ENCODE data around the gene CMTM1. TPM values are rescaled to one million over a fixed set of nuclear protein-coding genes. Genes with fewer than 3 reads are reported as not detected.

Gene CMTM1
- total and polyA plus RNA-seq, 2 donors (not counting 3 experiments of a cell fraction or from before 2014, with no cell fraction given), result 3.0 to 12.3 TPM

- no TSS peak for BruUV-seq (replicated peaks)
- DNase-seq (ENCODE audit: low read depth, low spot score) (no peak), FAIRE-seq (no peak)
- Histone ChIP-seq H4K20me1 (replicated peaks; ENCODE audit: control insufficient read depth, extremely low read depth, insufficient read depth, low read length) (no peaks in the 10 kb centered on the region), H2AFZ (ENCODE audit: low read depth, low read length) (no peak overlapping the region), H3K4me2 (ENCODE audit: insufficient read depth, low read length) (no peak overlapping the region), H3K4me1 (ENCODE audit: control insufficient read depth, extremely low read depth, insufficient read depth, low read length) (peaks cover 5% of the 10 kb centered on the region), H3K9me1 (replicated peaks; ENCODE audit: control insufficient read depth, extremely low read depth, insufficient read depth, low read length) (no peaks in the 10 kb centered on the region), H3K4me3 (replicated peaks in 1 of 3; ENCODE audit: insufficient read depth in 1 of 3, low read depth in 1 of 3, low read length in 3 of 3) (no peak overlapping the region), H3K9me3 (replicated peaks; ENCODE audit: control insufficient read depth, insufficient read depth, low read length) (no peaks in the 10 kb centered on the region), H3K27me3 (ENCODE audit: control insufficient read depth in 2 of 2, insufficient read depth in 2 of 2, low read length in 2 of 2) (peaks cover 0 to 13% of the 10 kb centered on the region in 2 experiments), H3K9ac (replicated peaks; ENCODE audit: extremely low read depth, insufficient read depth, low read length) (no peak overlapping the region), H3K27ac (ENCODE audit: insufficient read depth, low read depth, low read length) (no peak overlapping the region), H3K36me3 (ENCODE audit: control insufficient read depth in 2 of 2, extremely low read depth in 1 of 2, insufficient read depth in 2 of 2, low read length in 2 of 2) (no peaks in the 10 kb centered on the region), H3K79me2 (ENCODE audit: control insufficient read depth, insufficient read depth, low read length) (no peaks in the 10 kb centered on the region)
- ChIA-PET POLR2A (no interaction called here), CTCF (interaction anchor here (1.3 to 4.2 kb wide), 3 partner anchors 8 to 273 kb away, joined by 3 to 26 read pairs (median 5); no protein-coding TSS in a partner anchor)
- dilution Hi-C loops (cut with MboI; ENCODE audit: extremely low pct_ligation_motif_present, low sequenced_read_pairs) (no loop called here), intact Hi-C loops (cut with micrococcal nuclease) (no loop called here)
- TF ChIP-seq FOS (IDR thresholded peaks at IDR 0.05; ENCODE audit: borderline replicate concordance, insufficient read depth, low read length) (no peak), POLR2AphosphoS5 (IDR thresholded peaks at IDR 0.05; ENCODE audit: insufficient read depth, low read depth, low read length) (no peak), MYC (IDR thresholded peaks at IDR 0.05; ENCODE audit: low read depth, low read length) (no peak), POLR2A (IDR thresholded peaks at IDR 0.05; ENCODE audit: low read depth, low read length) (no peak), JUN (IDR thresholded peaks at IDR 0.05; ENCODE audit: borderline replicate concordance, insufficient read depth, insufficient read length, low read depth) (no peak), EZH2 (IDR thresholded peaks at IDR 0.05; ENCODE audit: borderline replicate concordance, low read depth, low read length, severe bottlenecking) (no peak)
Measured at GRCh38 chr16:66599726-66600125, 33.5 kb downstream of the CMTM1 start.

- no peak overlapping the region for H3K9ac ChIP-seq (replicated peaks; ENCODE audit: extremely low read depth, insufficient read depth, low read length)
- TF ChIP-seq GATA2 (IDR thresholded peaks at IDR 0.05; ENCODE audit: insufficient read depth, insufficient read length, low read depth, low read length) (no peak), POLR2AphosphoS5 (IDR thresholded peaks at IDR 0.05; ENCODE audit: insufficient read depth, low read depth, low read length) (no peak), MAX (IDR thresholded peaks at IDR 0.05; ENCODE audit: insufficient read depth, insufficient read length) (no peak), CTCF (IDR thresholded peaks at IDR 0.05; ENCODE audit: extremely low read depth in 1 of 2, insufficient read depth in 1 of 2, low read depth in 1 of 2, low read length in 2 of 2) (no peak), MYC (IDR thresholded peaks at IDR 0.05; ENCODE audit: low read depth, low read length) (no peak), FOS (IDR thresholded peaks at IDR 0.05; ENCODE audit: borderline replicate concordance, insufficient read depth, low read length) (no peak), EZH2 (IDR thresholded peaks at IDR 0.05; ENCODE audit: borderline replicate concordance, low read depth, low read length, severe bottlenecking) (no peak), POLR2A (IDR thresholded peaks at IDR 0.05; ENCODE audit: low read depth, low read length) (no peak), JUN (IDR thresholded peaks at IDR 0.05; ENCODE audit: borderline replicate concordance, insufficient read depth, insufficient read length, low read depth) (no peak)
- no peaks in the 10 kb centered on the region for H3K9me3 ChIP-seq (replicated peaks; ENCODE audit: control insufficient read depth, insufficient read depth, low read length)
- H3K4me2 ChIP-seq (ENCODE audit: insufficient read depth, low read length), result no peak overlapping the region
- peaks cover 4% of the 10 kb centered on the region for H3K79me2 ChIP-seq (ENCODE audit: control insufficient read depth, insufficient read depth, low read length)
- H3K27ac ChIP-seq (ENCODE audit: insufficient read depth, low read depth, low read length), result no peak overlapping the region
- no peaks in the 10 kb centered on the region for H3K36me3 ChIP-seq (ENCODE audit: control insufficient read depth in 2 of 2, extremely low read depth in 1 of 2, insufficient read depth in 2 of 2, low read length in 2 of 2)
- H4K20me1 ChIP-seq (replicated peaks; ENCODE audit: control insufficient read depth, extremely low read depth, insufficient read depth, low read length), result no peaks in the 10 kb centered on the region
- intact Hi-C loops (cut with micrococcal nuclease) (no loop called here), dilution Hi-C loops (cut with MboI; ENCODE audit: extremely low pct_ligation_motif_present, low sequenced_read_pairs) (no loop called here)
- H3K27me3 ChIP-seq (ENCODE audit: control insufficient read depth in 2 of 2, insufficient read depth in 2 of 2, low read length in 2 of 2), result peaks cover 0 to 9% of the 10 kb centered on the region in 2 experiments
- DNase-seq (ENCODE audit: low read depth, low spot score) (no peak), FAIRE-seq (no peak)
- H3K9me1 ChIP-seq (replicated peaks; ENCODE audit: control insufficient read depth, extremely low read depth, insufficient read depth, low read length), result no peaks in the 10 kb centered on the region
- BruUV-seq (replicated peaks), result no TSS peak
- peaks cover 5% of the 10 kb centered on the region for H3K4me1 ChIP-seq (ENCODE audit: control insufficient read depth, extremely low read depth, insufficient read depth, low read length)
- ChIA-PET POLR2A (no interaction called here), CTCF (interaction anchor here (1.4 to 1.8 kb wide), 2 partner anchors 85 to 273 kb away, joined by 3 to 4 read pairs; no protein-coding TSS in a partner anchor)
- no peak overlapping the region for H3K4me3 ChIP-seq (replicated peaks in 1 of 3; ENCODE audit: insufficient read depth in 1 of 3, low read depth in 1 of 3, low read length in 3 of 3)
- H2AFZ ChIP-seq (ENCODE audit: low read depth, low read length), result no peak overlapping the region
Measured at GRCh38 chr16:66600477-66600876, 34.2 kb downstream of the CMTM1 start.

Measured in endothelial cell of umbilical vein (primary cell).